DMS79 (cell line): ENCODE data around the gene LIPA.
"Not testable (repeated sequence)": the region's sequence is repeated elsewhere in the genome, so short reads cannot be mapped to it uniquely, and the experiment has no call there.

Experiments
- DNase-seq: peaks from one replicate; lab custom pipeline; 2025; lab: John Stamatoyannopoulos, UW

LIPA gene

GRCh38 chr10:89251409-89252224, at the start of gene LIPA:
LIPA (minus strand) TSS chr10:89251775; CDS start chr10:89247648, 4,127 bp downstream.
- DNase-seq: peak; percentile 80

- no peak for DNase-seq
Observed at GRCh38 chr10:89301232-89301631, 49.7 kb upstream of the LIPA start.

- no peak for DNase-seq
Observed at GRCh38 chr10:89299031-89299430, 47.5 kb upstream of the LIPA start.

GRCh38 chr10:89297791-89298190, 46.2 kb upstream of the LIPA start:
- DNase-seq: no peak

- no peak for DNase-seq
Observed at GRCh38 chr10:89297356-89297755, 45.8 kb upstream of the LIPA start.

- no peak for DNase-seq
Observed at GRCh38 chr10:89296220-89296648, 44.7 kb upstream of the LIPA start.

GRCh38 chr10:89295597-89295996, 44.0 kb upstream of the LIPA start:
- DNase-seq: no peak

GRCh38 chr10:89294721-89295239, 43.2 kb upstream of the LIPA start:
- no peak for DNase-seq

- not testable (repeated sequence) for DNase-seq
Observed at GRCh38 chr10:89285303-89285702, 33.7 kb upstream of the LIPA start.

- not testable (repeated sequence) for DNase-seq
Observed at GRCh38 chr10:89284711-89285110, 33.1 kb upstream of the LIPA start.

- peak; percentile 16 for DNase-seq
Observed at GRCh38 chr10:89283936-89284475, 32.4 kb upstream of the LIPA start.

- no peak for DNase-seq
Observed at GRCh38 chr10:89283025-89283935, 31.7 kb upstream of the LIPA start.

- no peak for DNase-seq
Observed at GRCh38 chr10:89281606-89282395, 30.2 kb upstream of the LIPA start.

- DNase-seq: no peak
Observed at GRCh38 chr10:89280508-89280907, 28.9 kb upstream of the LIPA start.

GRCh38 chr10:89279421-89279869, 27.9 kb upstream of the LIPA start:
- DNase-seq: no peak

GRCh38 chr10:89278900-89279392, 27.4 kb upstream of the LIPA start:
- no peak for DNase-seq

GRCh38 chr10:89278034-89278535, 26.5 kb upstream of the LIPA start:
- DNase-seq: no peak

GRCh38 chr10:89275383-89275782, 23.8 kb upstream of the LIPA start:
- no peak for DNase-seq

- no peak for DNase-seq
Observed at GRCh38 chr10:89274928-89275327, 23.4 kb upstream of the LIPA start.

GRCh38 chr10:89273680-89274079, 22.1 kb upstream of the LIPA start:
- no peak for DNase-seq

- no peak for DNase-seq
Observed at GRCh38 chr10:89271532-89271931, 20.0 kb upstream of the LIPA start.
